HEK293T (cell line): ENCODE data around the gene IL2RG.

Experiments used
- BHLHE40 ChIP-seq: fragments of 450-650 bp; IDR thresholded peaks from 2 replicates; pipeline ENCODE4 v1.6.1; 2016; ENCODE audit warnings: mild to moderate bottlenecking, moderate library complexity, borderline replicate concordance
- ELF4 ChIP-seq: fragments of 450-650 bp; IDR thresholded peaks from 2 replicates; pipeline ENCODE4 v1.6.1; 2017; ENCODE audit warnings: antibody characterized with exemption
- FOXA1 ChIP-seq: fragments of 450-650 bp; IDR thresholded peaks from 2 replicates; pipeline ENCODE4 v1.6.1; 2016; ENCODE audit warnings: mild to moderate bottlenecking
- FOXK2 ChIP-seq: fragments of 450-650 bp; IDR thresholded peaks from 2 replicates; pipeline ENCODE4 v1.6.1; 2016; ENCODE audit warnings: mild to moderate bottlenecking
- FOXM1 ChIP-seq: fragments of 450-650 bp; IDR thresholded peaks from 2 replicates; pipeline ENCODE4 v1.6.1; 2017; ENCODE audit warnings: mild to moderate bottlenecking, borderline replicate concordance
- HDGF ChIP-seq: fragments of 450-650 bp; IDR thresholded peaks from 2 replicates; pipeline ENCODE4 v1.6.1; 2017; ENCODE audit warnings: antibody characterized with exemption, borderline replicate concordance
- L3MBTL2 ChIP-seq: fragments of 450-650 bp; conservative IDR thresholded peaks from 2 replicates; pipeline ENCODE4 v1.6.1; 2016; ENCODE audit warnings: mild to moderate bottlenecking
- LEF1 ChIP-seq: fragments of 450-650 bp; IDR thresholded peaks from 2 replicates; pipeline ENCODE4 v1.6.1; 2017; ENCODE audit warnings: mild to moderate bottlenecking, borderline replicate concordance
- PKNOX1 ChIP-seq: fragments of 450-650 bp; IDR thresholded peaks from 2 replicates; pipeline ENCODE4 v1.6.1; 2016
- SP1 ChIP-seq: fragments of 450-650 bp; IDR thresholded peaks from 2 replicates; pipeline ENCODE4 v1.6.1; 2017
- TARDBP ChIP-seq: fragments of 450-650 bp; IDR thresholded peaks from 2 replicates; pipeline ENCODE4 v1.6.1; 2016
- ZNF384 ChIP-seq: fragments of 450-650 bp; IDR thresholded peaks from 2 replicates; pipeline ENCODE4 v1.6.1; 2016

DNA sequence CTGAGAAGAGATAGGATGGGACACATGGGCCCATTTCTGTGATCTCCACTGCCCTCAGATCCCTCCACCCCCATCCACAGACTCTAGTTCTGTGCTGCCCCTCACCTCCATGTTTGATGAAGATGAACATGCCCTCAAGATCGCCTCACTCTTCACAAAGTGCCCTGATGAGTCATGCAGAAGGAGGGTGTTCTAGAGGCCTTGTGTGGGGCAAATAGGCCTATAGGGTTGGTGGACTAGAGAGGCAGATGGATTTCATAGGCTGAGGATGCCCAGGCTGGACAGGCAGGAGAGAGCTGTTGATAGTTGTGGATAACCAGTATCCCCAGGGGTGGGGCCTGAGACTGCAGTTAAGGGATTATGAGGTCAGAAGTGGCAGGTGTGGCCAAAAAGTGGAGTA is 5.0 kb downstream of the IL2RG start, which contains the start of gene CXorf65:
- TF ChIP-seq HDGF (no peak), ZNF384 (no peak), FOXM1 (no peak), BHLHE40 (no peak), FOXA1 (no peak), ELF4 (no peak), SP1 (no peak), TARDBP (no peak), LEF1 (no peak), FOXK2 (no peak), L3MBTL2 (no peak), PKNOX1 (no peak)
